Sigmoid colon (tissue), 7 donors: Measurements from ENCODE around the gene DSE. TPM values are rescaled to one million over a fixed set of nuclear protein-coding genes. Genes with fewer than 3 reads are reported as not detected.

Experiments used
- DNase-seq: peaks from one replicate; pipeline ENCODE4 v3.0.0-alpha.2; 2019
- H3K27ac ChIP-seq, 4 donors: fragments of 200-600 bp; sonication (generic); one replicate each; pipeline ENCODE4 v1.5.1; 2016 to 2019; ENCODE audit warnings: mild to moderate bottlenecking in 1 of 4
- H3K27me3 ChIP-seq, 3 donors: fragments of 200-600 bp; sonication (generic); one replicate each; pipeline ENCODE4 v1.5.1; 2019; ENCODE audit warnings: mild to moderate bottlenecking in 1 of 3
- H3K36me3 ChIP-seq, 4 donors: fragments of 200-600 bp; sonication (generic); one replicate each; pipeline ENCODE4 v1.5.1; 2016 to 2019
- H3K4me1 ChIP-seq, 4 donors: fragments of 200-600 bp; sonication (generic); one replicate each; pipeline ENCODE4 v1.5.1; 2017 to 2019
- H3K4me3 ChIP-seq, 4 donors: fragments of 200-600 bp; sonication (generic); one replicate each; pipeline ENCODE4 v1.5.1; 2017 to 2019; ENCODE audit warnings: mild to moderate bottlenecking in 2 of 4, moderate library complexity in 1 of 4
- H3K9me3 ChIP-seq, 4 donors: fragments of 200-600 bp in 3 of 4; sonication (generic) in 3 of 4; one replicate each; pipeline versions ENCODE4 v1.5.1 to v1.6.1; 2013 to 2019
- EP300 ChIP-seq, 4 donors: sonication (generic); formaldehyde crosslinking; IDR thresholded peaks; one replicate each; pipeline ENCODE4 v1.6.1; 2017; ENCODE audit warnings: antibody characterized with exemption in 4 of 4
- POLR2A ChIP-seq, 2 donors: fragments of 450-650 bp; IDR thresholded peaks; one replicate each; pipeline ENCODE4 v1.6.1; 2016; ENCODE audit warnings: antibody characterized with exemption in 2 of 2, mild to moderate bottlenecking in 2 of 2, moderate library complexity in 2 of 2
- POLR2AphosphoS5 ChIP-seq, 4 donors: sonication (generic); formaldehyde crosslinking; IDR thresholded peaks; one replicate each; pipeline ENCODE4 v1.6.1; 2017; ENCODE audit warnings: antibody characterized with exemption in 4 of 4
- WGBS, 2 donors: extraction: QIAGEN DNeasy Blood & Tissue Kit; methylation state at CpG; one replicate each; pipeline ENCODE4 v1.1.7; 2013; 5-methylcytosine and 5-hydroxymethylcytosine counted together
- intact Hi-C: fragments of 100-400 bp; cut with DNase I; formaldehyde crosslinking; loops from one replicate; pipeline ENCODE4 v1.15.1; 2023
- polyA plus RNA-seq, 3 donors: library from polyadenylated mRNA; stranded (reverse); fragments of 200-250 nt; gene quantifications; one replicate each; pipeline ENCODE4 v1.2.3, GENCODE V29; 2013
- total RNA-seq, 4 donors: library from RNA; depleted of rRNA; stranded (reverse); fragments of >200 nt; gene quantifications; one replicate each; pipeline ENCODE4 v1.1.0, GENCODE V29; 2016
- TF ChIP-seq, protein P1 (sequence below), 4 experiments: fragments of 450-650 bp in 3 of 4; fragments of 200-600 bp in 1 of 4; IDR thresholded peaks; one replicate each; pipeline ENCODE4 v1.5.1; 2016 to 2019; ENCODE audit warnings: antibody characterized with exemption in 4 of 4, mild to moderate bottlenecking in 3 of 4, moderate library complexity in 2 of 4
- donor health status: healthy with polysubstance abuse.
- donor health status: Bipolar disorder and iron deficiency.
- donor health status: healthy.

Gene DSE
- total and polyA plus RNA-seq, 7 donors: 2.5 to 29.5 (median 17.9) TPM

- Histone ChIP-seq H3K4me1 (peaks cover 0 to 12% (median 5%) of the 10 kb centered on the region in 4 donors), H3K4me3 (no peak overlapping the region), H3K36me3 (peaks cover 0 to 10% (median 0%) of the 10 kb centered on the region in 4 donors), H3K27me3 (no peaks in the 10 kb centered on the region), H3K9me3 (no peaks in the 10 kb centered on the region), H3K27ac (no peak overlapping the region)
- intact Hi-C loops: no loop called here
- TF ChIP-seq POLR2A (IDR thresholded peaks at IDR 0.05) (no peak), EP300 (IDR thresholded peaks at IDR 0.05) (no peak), POLR2AphosphoS5 (IDR thresholded peaks at IDR 0.05) (no peak)
- TF ChIP-seq, protein P1, sequence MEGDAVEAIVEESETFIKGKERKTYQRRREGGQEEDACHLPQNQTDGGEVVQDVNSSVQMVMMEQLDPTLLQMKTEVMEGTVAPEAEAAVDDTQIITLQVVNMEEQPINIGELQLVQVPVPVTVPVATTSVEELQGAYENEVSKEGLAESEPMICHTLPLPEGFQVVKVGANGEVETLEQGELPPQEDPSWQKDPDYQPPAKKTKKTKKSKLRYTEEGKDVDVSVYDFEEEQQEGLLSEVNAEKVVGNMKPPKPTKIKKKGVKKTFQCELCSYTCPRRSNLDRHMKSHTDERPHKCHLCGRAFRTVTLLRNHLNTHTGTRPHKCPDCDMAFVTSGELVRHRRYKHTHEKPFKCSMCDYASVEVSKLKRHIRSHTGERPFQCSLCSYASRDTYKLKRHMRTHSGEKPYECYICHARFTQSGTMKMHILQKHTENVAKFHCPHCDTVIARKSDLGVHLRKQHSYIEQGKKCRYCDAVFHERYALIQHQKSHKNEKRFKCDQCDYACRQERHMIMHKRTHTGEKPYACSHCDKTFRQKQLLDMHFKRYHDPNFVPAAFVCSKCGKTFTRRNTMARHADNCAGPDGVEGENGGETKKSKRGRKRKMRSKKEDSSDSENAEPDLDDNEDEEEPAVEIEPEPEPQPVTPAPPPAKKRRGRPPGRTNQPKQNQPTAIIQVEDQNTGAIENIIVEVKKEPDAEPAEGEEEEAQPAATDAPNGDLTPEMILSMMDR (IDR thresholded peaks at IDR 0.05): no peak
- 91 to 92% methylated on average over 5 of the region's 5 CpGs for WGBS, 2 donors
- no peak for DNase-seq
These were observed 25.7 kb downstream of the DSE start for GRCh38 chr6:116396441-116396840.

- Histone ChIP-seq H3K27me3 (no peaks in the 10 kb centered on the region), H3K9me3 (no peaks in the 10 kb centered on the region), H3K27ac (peak overlapping the region in 3 of 4 donors; percentile 15 to 57 (median 38)), H3K4me1 (peaks cover 0 to 12% (median 5%) of the 10 kb centered on the region in 4 donors), H3K36me3 (peaks cover 0 to 10% (median 0%) of the 10 kb centered on the region in 4 donors), H3K4me3 (no peak overlapping the region)
- intact Hi-C loops: no loop called here
- TF ChIP-seq POLR2AphosphoS5 (IDR thresholded peaks at IDR 0.05): no peak
- TF ChIP-seq POLR2A (IDR thresholded peaks at IDR 0.05): no peak
- TF ChIP-seq, protein P1 (IDR thresholded peaks at IDR 0.05): no peak
- TF ChIP-seq EP300 (IDR thresholded peaks at IDR 0.05): no peak
- WGBS, 2 donors: 87 to 89% methylated on average over 1 of the region's 1 CpG
- DNase-seq: no peak
These were observed 27.2 kb downstream of the DSE start for GRCh38 chr6:116397914-116398313.

- Histone ChIP-seq H3K36me3 (peaks cover 0 to 10% (median 0%) of the 10 kb centered on the region in 4 donors), H3K9me3 (no peaks in the 10 kb centered on the region), H3K27ac (peak overlapping the region in 3 of 4 donors; percentile 15 to 57 (median 38)), H3K4me1 (peaks cover 0 to 12% (median 5%) of the 10 kb centered on the region in 4 donors), H3K4me3 (no peak overlapping the region), H3K27me3 (no peaks in the 10 kb centered on the region)
- intact Hi-C loops: no loop called here
- 37 to 53% methylated on average over 2 of the region's 2 CpGs for WGBS, 2 donors
- no peak for DNase-seq
- TF ChIP-seq, protein P1 (IDR thresholded peaks at IDR 0.05): no peak
- TF ChIP-seq POLR2A (IDR thresholded peaks at IDR 0.05): no peak
- no peak for TF ChIP-seq EP300 (IDR thresholded peaks at IDR 0.05)
- TF ChIP-seq POLR2AphosphoS5 (IDR thresholded peaks at IDR 0.05): no peak
These were observed 27.7 kb downstream of the DSE start for GRCh38 chr6:116398316-116399010.

GRCh38 chr6:116399287-116399686, 28.5 kb downstream of the DSE start:
- WGBS, 2 donors: 95 to 96% methylated on average over 12 of the region's 12 CpGs
- intact Hi-C loops: no loop called here
- Histone ChIP-seq H3K36me3 (peaks cover 0 to 10% (median 0%) of the 10 kb centered on the region in 4 donors), H3K4me3 (no peak overlapping the region), H3K27ac (no peak overlapping the region), H3K4me1 (peaks cover 0 to 12% (median 5%) of the 10 kb centered on the region in 4 donors), H3K9me3 (no peaks in the 10 kb centered on the region), H3K27me3 (no peaks in the 10 kb centered on the region)
- DNase-seq: no peak
- no peak for TF ChIP-seq POLR2A (IDR thresholded peaks at IDR 0.05)
- no peak for TF ChIP-seq EP300 (IDR thresholded peaks at IDR 0.05)
- TF ChIP-seq, protein P1 (IDR thresholded peaks at IDR 0.05): no peak
- no peak for TF ChIP-seq POLR2AphosphoS5 (IDR thresholded peaks at IDR 0.05)
